GM12878 (cell line): Measurements from ENCODE around the gene MRS2. TPM values are rescaled to one million over a fixed set of nuclear protein-coding genes. Genes with fewer than 3 reads are reported as not detected.

Experiments used
- CEBPZ ChIP-seq: fragments of 150-350 bp; IDR thresholded peaks from 2 replicates; pipeline ENCODE4 v1.6.1; 2016; ENCODE audit warnings: low read depth, low read length
- E4F1 ChIP-seq: fragments of 450-650 bp; IDR thresholded peaks from 2 replicates; pipeline ENCODE4 v1.6.1; 2018; ENCODE audit warnings: borderline replicate concordance, mild to moderate bottlenecking; ENCODE audit not compliant: partially characterized antibody
- ZNF217 ChIP-seq: fragments of 450-650 bp; IDR thresholded peaks from 2 replicates; pipeline ENCODE4 v1.6.1; 2017; ENCODE audit warnings: antibody characterized with exemption, mild to moderate bottlenecking
- ZSCAN29 ChIP-seq: fragments of 450-650 bp; IDR thresholded peaks from 2 replicates; pipeline ENCODE4 v1.6.1; 2017; ENCODE audit warnings: mild to moderate bottlenecking, moderate library complexity
- polyA plus RNA-seq, 11 experiments: library from polyadenylated mRNA; depleted of rRNA in 4 of 11; unstranded in 6 of 11; stranded (reverse) in 5 of 11; fragments of >200 nt; fragmentation: Nextera tagmentation in 4 of 11; fragmentation: Illumina TruSeq in 1 of 11; extraction: Ambion mirVana in 4 of 11; extraction: Trizol in 1 of 11; gene quantifications; 1 replicate in 1 of 11; 2 replicates in 10 of 11; pipeline versions ENCODE4 v1.2.1 to v1.2.3, GENCODE V29; 2011 to 2016; ENCODE audit warnings: inconsistent platforms in 2 of 11, missing spikeins in 2 of 11, low read depth in 1 of 11
- total RNA-seq, 4 experiments: library from RNA; depleted of rRNA in 3 of 4; stranded (reverse); fragments of >200 nt in 3 of 4; fragmentation: Illumina TruSeq in 1 of 4; extraction: Trizol in 1 of 4; gene quantifications; 2 replicates each; pipeline versions ENCODE4 v1.2.1 to v1.2.3, GENCODE V29; 2013 to 2021
- TF ChIP-seq, protein P1 (sequence below): fragments of 450-650 bp; IDR thresholded peaks from 2 replicates; pipeline ENCODE4 v1.6.1; 2016; ENCODE audit warnings: mild to moderate bottlenecking

Gene MRS2
- total and polyA plus RNA-seq, 10 of the 15 experiments (the other 5 are each of a cell fraction or from before 2014, with no cell fraction given), result 7.5 to 29.9 (median 24.2) TPM

DNA sequence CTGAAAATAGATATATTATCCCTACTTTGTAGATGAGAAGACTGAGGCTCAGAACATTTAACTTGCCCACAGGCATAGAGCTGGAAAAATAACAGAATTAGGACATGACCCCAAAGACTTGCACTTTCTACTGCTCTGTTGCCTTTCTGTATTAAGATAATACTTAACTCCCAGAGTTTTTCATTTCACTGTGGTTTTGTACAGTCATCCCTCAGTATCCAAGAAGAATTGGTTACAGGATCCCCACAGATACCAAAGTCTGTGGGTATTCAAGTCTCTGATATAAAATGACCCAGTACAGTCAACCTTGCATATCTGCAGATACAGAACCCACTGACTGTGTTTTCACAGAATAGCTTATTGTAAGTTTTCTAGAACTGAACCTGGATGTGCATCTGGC, 16.8 kb downstream of the MRS2 start (continued):
- TF ChIP-seq, protein P1, sequence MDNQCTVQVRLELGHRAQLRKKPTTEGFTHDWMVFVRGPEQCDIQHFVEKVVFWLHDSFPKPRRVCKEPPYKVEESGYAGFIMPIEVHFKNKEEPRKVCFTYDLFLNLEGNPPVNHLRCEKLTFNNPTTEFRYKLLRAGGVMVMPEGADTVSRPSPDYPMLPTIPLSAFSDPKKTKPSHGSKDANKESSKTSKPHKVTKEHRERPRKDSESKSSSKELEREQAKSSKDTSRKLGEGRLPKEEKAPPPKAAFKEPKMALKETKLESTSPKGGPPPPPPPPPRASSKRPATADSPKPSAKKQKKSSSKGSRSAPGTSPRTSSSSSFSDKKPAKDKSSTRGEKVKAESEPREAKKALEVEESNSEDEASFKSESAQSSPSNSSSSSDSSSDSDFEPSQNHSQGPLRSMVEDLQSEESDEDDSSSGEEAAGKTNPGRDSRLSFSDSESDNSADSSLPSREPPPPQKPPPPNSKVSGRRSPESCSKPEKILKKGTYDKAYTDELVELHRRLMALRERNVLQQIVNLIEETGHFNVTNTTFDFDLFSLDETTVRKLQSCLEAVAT, result no peak
- TF ChIP-seq ZNF217, result no peak
- TF ChIP-seq CEBPZ, result no peak
- TF ChIP-seq ZSCAN29, result no peak
- TF ChIP-seq E4F1, result no peak
